ENCODE measurements around the gene NEB. TPM values are rescaled to one million over a fixed set of nuclear protein-coding genes. Genes with fewer than 3 reads are reported as not detected.
"Not testable (repeated sequence)": the region's sequence is repeated elsewhere in the genome, so short reads cannot be mapped to it uniquely, and the experiment has no call there.

Gene NEB
- total and polyA plus RNA-seq, 2 donors (not counting 1 experiment from before 2014, with no cell fraction given): 3.6 to 4.6 TPM

DNA sequence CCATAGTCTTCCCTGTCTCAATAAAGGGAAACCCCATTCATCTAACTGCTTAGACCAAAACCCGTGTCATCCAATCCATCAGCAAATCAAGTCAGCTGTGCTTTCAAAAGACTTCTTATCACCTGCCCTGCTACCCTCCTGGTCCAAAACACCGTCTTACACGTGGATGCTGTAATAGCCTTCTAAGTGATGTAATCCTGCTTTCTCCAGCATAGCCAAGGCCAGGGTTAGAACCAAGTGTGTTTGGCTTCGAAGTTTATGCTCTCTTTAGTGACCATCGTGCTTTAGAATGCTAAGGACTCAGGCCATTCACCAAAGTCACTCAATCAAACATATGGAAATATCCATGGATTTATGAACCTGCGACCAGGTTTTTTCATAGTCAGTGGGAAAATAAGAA lies 25.5 kb downstream of the NEB start:
- no peak overlapping the region for H3K4me3 Mint-ChIP-seq
- Histone ChIP-seq H3K27me3 (replicated peaks in 1 of 4; ENCODE audit: control extremely low read depth in 1 of 4, control insufficient read depth in 3 of 4, insufficient read depth in 4 of 4, low read length in 3 of 4) (no peaks in the 10 kb centered on the region), H3K4me2 (replicated peaks; ENCODE audit: low read depth, low read length, poor library complexity, severe bottlenecking) (no peak overlapping the region), H3K27ac (ENCODE audit: low read length in 2 of 2) (no peak overlapping the region), H4K20me1 (ENCODE audit: control insufficient read depth, insufficient read depth, low read length, poor library complexity, severe bottlenecking) (no peaks in the 10 kb centered on the region), H3K79me2 (ENCODE audit: control insufficient read depth, insufficient read depth, low read length) (no peaks in the 10 kb centered on the region), H3K4me1 (ENCODE audit: control insufficient read depth in 2 of 2, insufficient read depth in 2 of 2, low read length in 2 of 2) (peaks cover 0 to 4% of the 10 kb centered on the region in 2 donors), H3K9ac (ENCODE audit: low read length) (no peak overlapping the region), H3K9me3 (ENCODE audit: control extremely low read depth in 1 of 3, control insufficient read depth in 2 of 3, insufficient read depth in 1 of 3, low read length in 2 of 3) (no peaks in the 10 kb centered on the region), H2AFZ (ENCODE audit: insufficient read depth, low read depth, low read length, poor library complexity, severe bottlenecking) (no peak overlapping the region), H3K4me3 (ENCODE audit: control extremely low read depth in 1 of 5, extremely low read depth in 1 of 5, insufficient read depth in 1 of 5, low read depth in 2 of 5, low read length in 4 of 5) (no peak overlapping the region), H3K36me3 (replicated peaks in 1 of 2; ENCODE audit: control extremely low read depth in 1 of 2, control insufficient read depth in 1 of 2, extremely low read depth in 1 of 2, insufficient read depth in 2 of 2, low read length in 1 of 2) (no peaks in the 10 kb centered on the region)
- DNase-seq (no peak), ATAC-seq (ENCODE audit: low read depth) (no peak)
- WGBS (ENCODE audit: insufficient coverage): 92% methylated on average over 3 of the region's 6 CpGs
- intact Hi-C loops (cut with micrococcal nuclease): no loop called here
- no peaks in the 10 kb centered on the region for H3K27me3 Mint-ChIP-seq
- peaks cover 5% of the 10 kb centered on the region for H3K4me1 Mint-ChIP-seq
- no peaks in the 10 kb centered on the region for H3K9me3 Mint-ChIP-seq (ENCODE audit: insufficient read depth)
- TF ChIP-seq CTCF (IDR thresholded peaks at IDR 0.05): no peak
- no peak for TF ChIP-seq EZH2 (IDR thresholded peaks at IDR 0.05; ENCODE audit: borderline replicate concordance, insufficient read depth, low read depth, low read length, poor library complexity, severe bottlenecking)
- ChIA-PET CTCF (interaction anchor here (1.4 kb wide), 1 partner anchor 12 kb away, joined by 3 read pairs; no protein-coding TSS in a partner anchor), POLR2A (no interaction called here)
- H3K27ac Mint-ChIP-seq: no peak overlapping the region

DNA sequence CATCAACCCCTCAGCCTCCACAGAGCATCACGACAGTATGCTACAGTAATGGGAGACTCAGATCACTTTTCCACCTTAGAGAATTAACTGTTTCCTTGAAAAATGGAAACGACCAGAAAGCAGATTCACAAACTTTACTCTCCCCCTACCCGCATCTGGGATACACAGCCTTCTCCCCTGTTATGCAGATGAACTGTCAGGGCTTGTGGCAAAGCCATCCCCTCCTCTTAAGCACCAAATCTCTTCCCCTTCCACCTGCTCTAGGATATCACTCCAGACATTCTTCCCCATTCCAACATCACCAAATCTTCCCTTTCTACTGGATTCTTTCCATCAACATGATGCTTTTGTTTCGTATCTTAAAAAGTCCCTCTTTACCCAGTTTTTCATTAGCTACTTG lies 26.4 kb downstream of the NEB start:
- H3K9me3 ChIP-seq (ENCODE audit: control extremely low read depth in 1 of 3, control insufficient read depth in 2 of 3, insufficient read depth in 1 of 3, low read length in 2 of 3): no peaks in the 10 kb centered on the region
- intact Hi-C loops (cut with micrococcal nuclease): no loop called here
- ChIA-PET POLR2A (no interaction called here), CTCF (interaction anchor here (1.4 kb wide), 1 partner anchor 11 kb away, joined by 3 read pairs; no protein-coding TSS in a partner anchor)
- no peak overlapping the region for H3K4me3 Mint-ChIP-seq
- no peaks in the 10 kb centered on the region for H4K20me1 ChIP-seq (ENCODE audit: control insufficient read depth, insufficient read depth, low read length, poor library complexity, severe bottlenecking)
- ATAC-seq (ENCODE audit: low read depth): no peak
- peaks cover 5% of the 10 kb centered on the region for H3K4me1 Mint-ChIP-seq
- TF ChIP-seq EZH2 (IDR thresholded peaks at IDR 0.05; ENCODE audit: borderline replicate concordance, insufficient read depth, low read depth, low read length, poor library complexity, severe bottlenecking) (no peak), CTCF (IDR thresholded peaks at IDR 0.05) (no peak)
- H3K79me2 ChIP-seq (ENCODE audit: control insufficient read depth, insufficient read depth, low read length): no peaks in the 10 kb centered on the region
- H3K27me3 ChIP-seq (replicated peaks in 1 of 4; ENCODE audit: control extremely low read depth in 1 of 4, control insufficient read depth in 3 of 4, insufficient read depth in 4 of 4, low read length in 3 of 4): no peaks in the 10 kb centered on the region
- H3K4me1 ChIP-seq (ENCODE audit: control insufficient read depth in 2 of 2, insufficient read depth in 2 of 2, low read length in 2 of 2): peaks cover 0 to 4% of the 10 kb centered on the region in 2 donors
- H3K4me3 ChIP-seq (ENCODE audit: control extremely low read depth in 1 of 5, extremely low read depth in 1 of 5, insufficient read depth in 1 of 5, low read depth in 2 of 5, low read length in 4 of 5): no peak overlapping the region
- H2AFZ ChIP-seq (ENCODE audit: insufficient read depth, low read depth, low read length, poor library complexity, severe bottlenecking): no peak overlapping the region
- no peaks in the 10 kb centered on the region for H3K36me3 ChIP-seq (replicated peaks in 1 of 2; ENCODE audit: control extremely low read depth in 1 of 2, control insufficient read depth in 1 of 2, extremely low read depth in 1 of 2, insufficient read depth in 2 of 2, low read length in 1 of 2)
- H3K4me2 ChIP-seq (replicated peaks; ENCODE audit: low read depth, low read length, poor library complexity, severe bottlenecking): no peak overlapping the region
- DNase-seq: no peak
- no peak overlapping the region for H3K27ac ChIP-seq (ENCODE audit: low read length in 2 of 2)
- 81% methylated on average over 3 of the region's 4 CpGs for WGBS (ENCODE audit: insufficient coverage)
- no peaks in the 10 kb centered on the region for H3K9me3 Mint-ChIP-seq (ENCODE audit: insufficient read depth)
- no peak overlapping the region for H3K9ac ChIP-seq (ENCODE audit: low read length)
- no peak overlapping the region for H3K27ac Mint-ChIP-seq
- no peaks in the 10 kb centered on the region for H3K27me3 Mint-ChIP-seq

GRCh38 chr2:151704480-151704961 lies 29.8 kb downstream of the NEB start:
- 98% methylated on average over 9 of the region's 29 CpGs for WGBS (ENCODE audit: insufficient coverage)
- ATAC-seq (ENCODE audit: low read depth); H3K27ac Mint-ChIP-seq; H2AFZ ChIP-seq (ENCODE audit: insufficient read depth, low read depth, low read length, poor library complexity, severe bottlenecking); H3K9me3 ChIP-seq (ENCODE audit: control extremely low read depth in 1 of 3, control insufficient read depth in 2 of 3, insufficient read depth in 1 of 3, low read length in 2 of 3); H3K36me3 ChIP-seq (replicated peaks in 1 of 2; ENCODE audit: control extremely low read depth in 1 of 2, control insufficient read depth in 1 of 2, extremely low read depth in 1 of 2, insufficient read depth in 2 of 2, low read length in 1 of 2); H3K4me1 Mint-ChIP-seq; H3K4me1 ChIP-seq (ENCODE audit: control insufficient read depth in 2 of 2, insufficient read depth in 2 of 2, low read length in 2 of 2); H3K9ac ChIP-seq (ENCODE audit: low read length); H4K20me1 ChIP-seq (ENCODE audit: control insufficient read depth, insufficient read depth, low read length, poor library complexity, severe bottlenecking); POLR2A ChIA-PET; H3K4me2 ChIP-seq (replicated peaks; ENCODE audit: low read depth, low read length, poor library complexity, severe bottlenecking); H3K4me3 ChIP-seq (ENCODE audit: control extremely low read depth in 1 of 5, extremely low read depth in 1 of 5, insufficient read depth in 1 of 5, low read depth in 2 of 5, low read length in 4 of 5); H3K27ac ChIP-seq (ENCODE audit: low read length in 2 of 2); DNase-seq; H3K4me3 Mint-ChIP-seq; H3K79me2 ChIP-seq (ENCODE audit: control insufficient read depth, insufficient read depth, low read length); H3K9me3 Mint-ChIP-seq (ENCODE audit: insufficient read depth); intact Hi-C loops (cut with micrococcal nuclease); H3K27me3 ChIP-seq (replicated peaks in 1 of 4; ENCODE audit: control extremely low read depth in 1 of 4, control insufficient read depth in 3 of 4, insufficient read depth in 4 of 4, low read length in 3 of 4); CTCF ChIA-PET; H3K27me3 Mint-ChIP-seq: not testable (repeated sequence)
